ENCODE measurements around the gene MARK1.

GRCh38 chr1:220696863-220697231 is 168.9 kb downstream of the MARK1 start:
- TF ChIP-seq CTCF (IDR thresholded peaks at IDR 0.05) (no peak), POLR2A (IDR thresholded peaks at IDR 0.05) (no peak)

Measured in esophagus squamous epithelium (tissue), 4 donors.